Left cardiac atrium (tissue), 4 donors: Measurements from ENCODE around the gene RNF217. TPM values are rescaled to one million over a fixed set of nuclear protein-coding genes. Genes with fewer than 3 reads are reported as not detected.
"Not testable (repeated sequence)": the region's sequence is repeated elsewhere in the genome, so short reads cannot be mapped to it uniquely, and the experiment has no call there.

ENCODE experiments used
- ATAC-seq, 2 donors: fragments of 200-7000 bp; cut with Tn5 transposase; one replicate each; pipeline ENCODE4 v1.9.1; 2020; ENCODE audit warnings: mild to moderate bottlenecking in 2 of 2, moderate library complexity in 2 of 2
- DNase-seq: peaks from one replicate; pipeline ENCODE4 v3.0.0-alpha.2; 2020
- intact Hi-C, 2 donors: fragments of 100-400 bp; cut with DNase I; formaldehyde crosslinking; loops; one replicate each; pipeline versions ENCODE4 v1.14.1 to v1.15.1; 2022 to 2023
- total RNA-seq, 2 donors: library from RNA; stranded (reverse); fragmentation: NEBNext Ultra II Directional; extraction: Animal tissue kit (Norgen Biotek cat#: 25700); gene quantifications; one replicate each; pipeline ENCODE4 v1.2.1, GENCODE V29; 2021
- donor health status: DM: no; HTN: yes; CAD: no.
- donor health status: DM: no; HTN: yes; CAD: no; lungs with severe emphysema.
- donor health status: DM: yes; HTN: yes; CAD: no.
- donor health status: Dilated cardiomyopathy.

The RNF217 gene
- total RNA-seq, 2 donors from 2014 or later = 10.6 to 18.3 TPM

DNA sequence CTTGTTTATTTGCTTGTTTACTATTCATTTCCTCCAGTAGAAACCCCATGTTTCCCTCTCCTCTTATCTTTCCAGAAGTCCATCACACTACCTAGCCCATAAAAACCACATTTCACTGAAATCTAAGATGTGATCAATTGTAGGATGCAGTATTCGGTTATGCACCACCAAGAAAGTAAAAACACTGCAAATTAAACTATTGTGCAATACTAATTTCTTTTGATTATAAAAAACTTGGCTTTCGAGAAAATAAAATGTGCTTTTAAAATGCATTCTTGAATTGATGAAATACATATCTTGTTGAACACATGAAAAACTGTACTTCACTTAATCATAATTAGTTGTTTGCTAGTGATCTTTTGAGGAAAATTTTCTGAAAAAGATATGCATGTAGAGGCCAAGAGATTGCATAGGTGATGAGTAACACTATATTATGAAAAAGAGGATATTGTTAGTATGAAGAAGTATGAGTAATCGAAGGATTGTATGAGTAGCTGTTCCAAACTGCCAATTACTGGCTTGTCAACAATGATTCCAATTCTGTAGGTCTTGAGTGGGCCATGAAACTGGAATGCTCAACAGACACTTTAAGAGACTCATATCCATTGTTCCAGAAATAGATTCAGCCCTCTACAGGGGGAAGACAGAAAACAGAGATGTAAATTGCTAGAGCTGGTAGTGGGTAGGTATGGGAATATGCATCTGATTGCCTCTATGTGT is 79.7 kb downstream of the RNF217 start:
- ATAC-seq (no peak), DNase-seq (no peak)
- intact Hi-C loops = no loop called here

DNA sequence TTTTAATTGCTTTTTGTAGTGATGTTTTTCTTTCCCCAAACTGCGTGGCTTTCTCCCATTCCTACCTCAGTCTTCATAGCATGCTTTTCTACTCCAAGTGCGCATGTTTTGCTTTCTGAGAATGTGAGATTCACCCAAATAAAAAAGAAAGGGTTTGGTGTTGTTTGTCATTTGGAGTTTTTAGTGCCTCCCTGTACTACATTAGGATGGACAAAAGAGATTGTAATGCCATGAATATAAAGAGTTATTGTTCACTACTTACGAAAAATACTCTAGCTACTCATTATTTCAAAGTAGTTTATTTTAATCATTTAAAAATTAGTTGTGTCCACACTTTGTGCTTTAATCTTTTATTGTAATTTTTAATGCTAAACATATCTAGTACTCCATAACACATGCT is 81.8 kb downstream of the RNF217 start:
- no peak for ATAC-seq
- DNase-seq = no peak
- intact Hi-C loops = no loop called here

GRCh38 chr6:125044667-125045066 is 82.4 kb downstream of the RNF217 start:
- intact Hi-C loops = no loop called here
- DNase-seq (no peak), ATAC-seq (no peak)

GRCh38 chr6:125046107-125046925 is 84.1 kb downstream of the RNF217 start:
- intact Hi-C loops = no loop called here
- ATAC-seq (no peak), DNase-seq (no peak)

DNA sequence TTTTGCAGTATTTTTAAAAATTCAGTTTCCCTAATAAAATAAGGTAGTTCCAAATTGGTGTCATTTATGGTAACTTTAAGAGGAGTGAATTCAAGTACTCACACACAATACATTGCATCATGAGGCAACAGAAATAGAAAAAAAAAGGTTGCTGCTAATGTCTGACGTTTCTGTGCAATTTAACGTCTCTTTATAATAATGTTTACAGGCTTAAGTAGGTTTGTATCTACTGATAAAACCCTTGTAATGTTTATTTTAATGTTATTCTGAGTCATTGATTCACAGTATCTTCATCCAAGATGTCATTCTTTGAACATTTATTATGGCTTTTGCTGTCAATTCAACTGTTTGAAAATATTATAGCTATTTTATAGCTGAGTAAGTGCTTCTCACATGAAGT is 86.0 kb downstream of the RNF217 start:
- ATAC-seq (no peak), DNase-seq (no peak)
- intact Hi-C loops = no loop called here

GRCh38 chr6:125050663-125051318 is 88.6 kb downstream of the RNF217 start:
- no peak for ATAC-seq
- DNase-seq = no peak
- intact Hi-C loops = no loop called here

DNA sequence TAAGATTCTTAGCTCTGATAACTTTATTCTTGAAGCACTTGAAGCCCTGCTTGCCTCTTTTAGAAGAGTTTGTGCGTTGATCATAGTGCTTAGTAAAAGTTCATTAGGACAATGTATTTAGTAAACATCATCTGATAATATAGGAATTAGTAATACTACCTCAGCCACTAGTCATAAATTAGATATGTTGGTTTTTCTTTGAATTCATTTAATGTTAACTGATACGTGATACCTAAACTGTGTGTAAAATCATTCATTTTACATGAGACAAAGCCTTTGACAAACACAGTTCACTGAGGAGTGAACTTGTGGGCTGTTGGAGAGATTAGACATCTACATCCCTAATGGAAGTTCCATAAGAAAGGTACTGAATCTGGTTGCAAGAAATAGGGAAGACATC is 91.6 kb downstream of the RNF217 start:
- ATAC-seq (no peak), DNase-seq (no peak)
- intact Hi-C loops = no loop called here

- DNase-seq (no peak), ATAC-seq (no peak)
- intact Hi-C loops = no loop called here
Measured at GRCh38 chr6:125054331-125054730, 92.1 kb downstream of the RNF217 start.

DNA sequence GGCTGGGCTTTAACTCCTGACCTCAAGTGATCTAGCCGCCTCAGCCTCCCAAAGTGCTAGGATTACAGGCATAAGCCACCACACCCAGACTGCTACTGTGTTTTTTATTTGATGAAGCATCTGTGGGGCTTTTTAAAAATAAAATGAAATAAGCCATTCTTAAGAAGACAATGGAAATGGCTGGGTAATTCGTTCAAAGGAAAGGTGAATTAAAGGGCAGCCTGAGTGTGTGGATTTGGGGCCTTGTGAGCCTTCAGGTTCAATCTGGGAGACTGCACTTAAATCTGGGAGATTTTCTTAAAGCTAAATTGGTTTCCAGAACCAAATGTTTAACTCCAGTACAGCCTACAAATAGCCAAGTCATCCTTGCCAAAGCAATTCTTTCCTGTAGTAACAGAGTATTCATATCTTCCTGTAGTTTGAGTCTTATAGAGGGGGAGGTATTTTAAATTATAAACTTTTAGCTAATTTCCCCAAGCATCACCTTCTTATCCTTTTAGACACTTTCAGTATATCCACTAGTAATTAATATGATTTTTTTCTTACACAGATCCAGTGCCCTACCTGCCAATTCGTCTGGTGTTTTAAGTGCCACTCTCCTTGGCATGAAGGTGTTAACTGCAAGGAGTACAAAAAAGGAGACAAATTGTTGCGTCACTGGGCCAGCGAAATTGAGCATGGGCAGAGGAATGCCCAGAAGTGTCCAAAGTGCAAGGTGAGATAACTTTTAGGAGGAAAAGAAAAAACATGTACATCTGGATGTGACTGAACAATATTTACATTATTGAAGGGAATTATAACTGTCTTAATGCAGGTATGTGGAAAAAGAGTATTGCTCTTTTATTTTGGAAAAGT is 95.4 kb downstream of the RNF217 start:
- intact Hi-C loops = no loop called here
- no peak for ATAC-seq
- DNase-seq = no peak

DNA sequence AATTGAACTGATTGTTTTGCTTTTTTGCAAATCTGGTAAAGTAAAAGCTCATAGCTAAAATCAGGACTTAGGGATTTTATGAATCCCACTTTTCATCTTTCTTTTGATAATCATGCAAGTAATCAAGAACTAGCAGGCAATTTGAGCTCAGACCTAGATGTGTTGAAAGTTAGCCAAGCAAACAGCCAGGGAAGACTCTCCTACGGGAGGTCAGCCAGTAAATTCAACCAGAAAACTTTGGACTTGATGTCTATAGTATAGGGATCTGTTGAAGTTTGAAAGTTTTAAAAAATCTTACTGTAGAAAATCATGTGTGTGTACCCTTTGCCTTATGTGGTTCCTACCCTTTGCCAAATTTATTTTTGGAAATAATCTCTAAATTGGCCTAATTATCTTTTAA is 96.3 kb downstream of the RNF217 start:
- no peak for DNase-seq
- intact Hi-C loops = no loop called here
- ATAC-seq = no peak

GRCh38 chr6:125063307-125063706 is 101.1 kb downstream of the RNF217 start:
- intact Hi-C loops = no loop called here
- DNase-seq (no peak), ATAC-seq (no peak)

- DNase-seq (no peak), ATAC-seq (no peak)
- intact Hi-C loops = no loop called here
Measured at GRCh38 chr6:125066140-125066539, 103.9 kb downstream of the RNF217 start.

DNA sequence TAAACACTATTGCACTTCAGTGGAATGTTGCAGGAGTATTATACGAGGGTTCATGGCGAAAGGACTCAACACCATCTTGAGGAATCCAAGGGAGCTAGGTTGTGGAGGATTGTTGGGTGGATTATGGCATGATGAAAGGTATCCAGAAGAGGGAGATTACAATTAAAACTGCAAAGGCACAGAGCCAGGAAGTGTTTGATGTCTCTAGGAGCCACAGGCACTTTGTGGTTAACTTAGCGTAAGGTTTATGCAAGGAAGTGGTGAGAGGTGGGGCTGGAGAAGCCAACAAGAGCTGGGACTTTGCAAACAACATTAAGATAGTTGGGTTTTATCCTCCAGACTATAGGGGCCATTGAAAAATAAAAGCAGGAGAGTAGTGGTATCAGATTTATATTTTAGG is 104.7 kb downstream of the RNF217 start:
- DNase-seq = no peak
- intact Hi-C loops = no loop called here
- no peak for ATAC-seq

- ATAC-seq (no peak), DNase-seq (no peak)
- intact Hi-C loops = no loop called here
Measured at GRCh38 chr6:125067552-125067951, 105.3 kb downstream of the RNF217 start.

GRCh38 chr6:125073071-125073470 is 110.8 kb downstream of the RNF217 start:
- intact Hi-C loops = no loop called here
- ATAC-seq (no peak), DNase-seq (no peak)

DNA sequence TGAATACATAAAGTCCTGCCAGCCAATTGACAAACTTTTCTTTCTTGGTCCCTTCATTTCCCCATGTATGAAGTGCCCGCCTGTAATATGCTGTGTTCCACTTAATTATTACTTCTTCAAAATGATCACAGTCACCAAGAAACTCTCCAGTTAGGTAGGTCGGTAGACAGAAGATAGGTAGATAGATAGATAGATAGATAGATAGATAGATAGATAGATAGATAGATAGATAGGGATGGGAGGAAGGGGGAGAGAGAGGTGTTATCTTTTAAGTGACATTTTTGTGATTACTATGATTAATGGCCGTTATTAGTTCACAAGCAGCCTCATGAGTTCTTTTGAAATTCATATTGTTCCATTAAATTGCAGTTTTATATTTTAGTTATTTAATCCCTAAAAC is 111.9 kb downstream of the RNF217 start:
- intact Hi-C loops = no loop called here
- no peak for DNase-seq
- ATAC-seq = no peak

DNA sequence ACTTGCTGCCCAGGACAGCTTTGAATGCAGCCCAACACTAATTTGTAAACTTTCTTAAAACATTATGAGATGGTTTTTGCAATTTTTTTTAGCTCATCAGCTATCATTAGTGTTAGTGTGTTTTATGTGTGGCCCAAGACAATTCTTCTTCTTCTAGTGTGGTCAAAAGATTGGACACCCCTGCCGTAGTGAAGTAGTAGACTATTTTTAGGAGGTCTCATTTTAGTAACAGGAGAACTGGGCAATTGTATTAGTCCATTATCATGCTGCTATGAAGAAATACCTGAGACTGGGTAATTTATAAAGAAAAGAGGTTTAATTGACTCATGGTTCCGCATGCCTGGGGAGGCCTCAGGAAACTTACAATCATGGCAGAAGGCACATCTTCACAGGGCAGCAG is 112.8 kb downstream of the RNF217 start:
- DNase-seq, ATAC-seq, intact Hi-C loops: not testable (repeated sequence)

DNA sequence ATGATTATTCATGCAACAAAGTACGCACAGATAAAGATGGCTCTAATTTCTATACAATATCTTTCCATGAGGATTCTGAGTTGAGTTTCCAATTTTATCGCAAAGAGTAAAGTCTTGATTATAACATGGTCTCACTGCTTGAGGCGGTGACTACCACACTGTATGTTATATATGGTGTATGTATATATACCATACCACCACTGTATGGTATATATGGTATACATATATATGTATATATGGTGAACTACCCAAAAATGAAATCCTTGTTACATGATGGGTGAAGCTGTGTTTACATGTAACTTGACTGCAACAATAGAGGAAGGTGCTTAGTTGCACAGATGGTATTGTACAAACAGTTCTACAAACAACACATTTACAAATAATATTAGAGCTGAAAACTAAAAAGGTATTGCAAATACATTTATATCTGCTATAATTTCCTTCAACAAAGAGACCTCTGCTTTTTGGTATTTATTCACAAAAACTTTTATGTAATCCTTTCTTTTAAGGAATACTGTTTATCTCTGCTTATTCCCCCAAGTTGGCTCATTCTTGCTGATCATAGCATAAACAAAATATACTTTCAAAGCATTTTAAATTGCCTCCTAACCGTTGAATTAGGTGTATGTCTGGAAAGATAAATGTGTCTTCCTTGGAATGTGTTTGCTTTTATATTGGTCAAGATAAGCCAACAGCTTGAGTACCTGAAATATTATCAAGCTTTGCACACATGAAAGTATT is 113.7 kb downstream of the RNF217 start:
- no peak for DNase-seq
- intact Hi-C loops = no loop called here
- no peak for ATAC-seq

DNA sequence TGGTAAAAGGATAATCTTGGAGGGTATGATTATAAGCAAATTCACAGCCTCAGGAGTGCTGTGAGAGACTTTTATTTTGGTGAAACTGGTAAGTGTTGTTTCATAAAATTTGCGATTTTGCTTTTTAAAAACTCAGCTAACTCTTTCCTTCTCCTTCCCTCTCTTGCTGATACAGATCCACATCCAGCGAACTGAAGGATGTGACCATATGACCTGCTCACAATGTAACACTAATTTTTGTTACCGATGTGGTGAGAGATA is 114.2 kb downstream of the RNF217 start:
- ATAC-seq = no peak
- DNase-seq = no peak
- intact Hi-C loops = no loop called here
